Amniotic stem cell (primary cell): Measurements from ENCODE around the gene RBM3.

Experiments
- DNase-seq: peaks from one replicate; lab custom pipeline; 2025; lab: John Stamatoyannopoulos, UW

The RBM3 gene

DNA sequence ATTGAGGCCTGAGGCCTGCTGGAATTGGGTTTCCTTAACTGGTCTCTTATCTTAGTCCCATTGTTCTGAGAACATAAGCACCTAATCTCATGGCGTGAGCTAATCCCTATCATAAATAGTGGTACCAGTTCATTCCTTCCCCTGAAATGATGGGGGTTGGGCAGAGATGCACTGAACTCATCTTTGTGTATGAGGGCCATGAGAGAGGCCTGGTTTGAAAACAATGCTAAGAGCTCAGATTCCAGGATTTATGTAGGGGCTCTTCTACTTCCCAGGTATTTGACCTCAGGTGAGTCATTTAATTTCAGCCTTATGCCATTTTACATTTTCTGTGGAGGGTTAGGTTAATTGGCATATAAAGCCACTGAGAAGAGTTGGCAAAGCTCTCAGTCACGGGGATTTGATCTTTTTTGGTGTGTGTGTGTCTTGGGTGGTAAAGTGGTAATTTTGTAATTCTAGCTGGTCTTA, 4.4 kb downstream of the RBM3 start:
- DNase-seq, result no peak

- DNase-seq, result no peak
These were observed 5.0 kb downstream of the RBM3 start for GRCh38 chrX:48579259-48579658.

DNA sequence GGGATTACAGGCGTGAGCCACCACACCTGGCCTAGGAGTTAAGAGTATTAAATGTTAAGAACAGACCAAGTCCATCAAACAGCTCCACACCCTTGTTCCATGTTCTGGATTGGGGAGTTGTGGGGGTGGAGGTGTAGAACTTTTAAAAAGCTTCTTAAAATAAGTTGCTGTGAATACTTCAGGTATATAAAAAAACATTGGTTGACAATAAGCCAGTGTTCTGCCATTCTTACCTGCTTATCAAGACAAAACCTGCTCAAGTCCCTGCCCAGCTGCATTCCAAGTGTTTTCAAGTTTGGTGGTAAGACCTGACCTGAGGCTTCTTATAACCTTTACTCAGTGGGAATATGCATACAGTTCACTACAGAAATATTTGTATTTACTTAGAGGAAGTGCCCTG, 6.4 kb downstream of the RBM3 start:
- no peak for DNase-seq

GRCh38 chrX:48584698-48585097, 10.4 kb downstream of the RBM3 start:
- no peak for DNase-seq

GRCh38 chrX:48589482-48590162, 15.3 kb downstream of the RBM3 start:
- no peak for DNase-seq

DNA sequence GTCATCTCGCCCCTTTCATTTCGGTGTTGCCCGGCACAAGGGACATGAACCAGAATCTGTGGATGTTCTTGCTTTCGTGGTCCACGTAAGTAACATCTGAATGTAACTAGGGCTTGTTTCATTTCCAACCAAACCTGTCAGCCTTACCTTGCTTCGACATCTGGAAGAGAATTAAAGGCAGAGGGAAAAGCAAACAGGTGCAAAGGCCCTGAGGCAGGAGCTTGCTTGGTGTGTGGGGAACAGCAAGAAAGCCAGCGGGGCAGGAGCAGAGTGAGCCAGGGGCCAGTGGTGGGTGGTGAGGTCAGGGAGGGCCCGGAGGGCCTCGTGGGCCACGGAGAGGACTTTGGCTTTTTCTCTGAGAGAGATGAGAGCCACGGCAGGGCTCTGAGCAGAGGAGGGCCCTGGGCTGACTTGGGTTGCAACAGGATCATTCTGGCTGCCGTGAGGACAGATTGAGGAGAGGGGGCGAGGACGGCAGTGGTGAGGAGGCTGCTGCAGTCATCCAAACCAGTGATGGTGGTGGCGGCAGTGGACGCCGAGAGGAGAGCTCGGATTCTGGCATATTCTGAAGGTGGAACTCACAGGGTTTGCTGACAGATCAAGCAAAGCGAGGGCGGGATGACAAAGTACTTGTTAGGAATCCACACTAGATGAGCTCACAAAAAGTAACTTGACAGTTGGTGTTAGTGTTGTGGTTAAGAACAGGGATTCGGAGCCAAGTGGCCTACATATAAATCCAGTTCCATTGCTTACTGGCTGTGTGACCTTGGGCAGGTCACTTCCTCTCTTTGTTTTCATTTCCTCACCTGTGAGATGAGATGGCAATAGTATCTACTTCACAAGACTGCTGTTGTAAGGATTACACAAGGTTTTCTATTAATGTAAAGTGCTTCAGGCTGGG, 16.2 kb downstream of the RBM3 start:
- DNase-seq, result no peak

DNA sequence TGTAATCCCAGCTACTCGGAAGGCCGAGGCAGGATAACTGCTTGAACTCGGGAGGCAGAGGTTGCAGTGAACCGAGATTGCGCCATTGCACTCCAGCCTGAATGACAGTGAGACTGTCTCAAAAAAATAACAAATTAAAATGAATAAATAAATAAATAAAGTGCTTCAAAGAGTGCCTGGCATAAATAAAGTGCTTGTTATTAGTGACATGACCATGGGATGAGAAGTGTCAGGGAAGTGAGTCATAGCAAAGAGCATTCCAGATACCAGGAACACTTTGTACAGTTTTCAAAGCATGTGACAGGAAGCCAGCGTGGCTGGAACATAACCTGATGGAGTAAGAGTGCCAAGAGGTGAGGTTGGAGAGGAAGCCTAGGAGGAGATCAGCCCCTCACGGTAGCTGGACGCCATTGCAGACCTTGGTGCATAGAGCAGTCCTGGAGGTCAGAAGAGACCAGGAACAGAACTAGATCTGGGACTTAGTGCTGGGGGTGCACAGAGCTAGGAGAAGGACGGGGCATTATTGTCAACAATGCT, 17.0 kb downstream of the RBM3 start:
- no peak for DNase-seq

GRCh38 chrX:48592971-48593370, 18.7 kb downstream of the RBM3 start:
- no peak for DNase-seq

DNA sequence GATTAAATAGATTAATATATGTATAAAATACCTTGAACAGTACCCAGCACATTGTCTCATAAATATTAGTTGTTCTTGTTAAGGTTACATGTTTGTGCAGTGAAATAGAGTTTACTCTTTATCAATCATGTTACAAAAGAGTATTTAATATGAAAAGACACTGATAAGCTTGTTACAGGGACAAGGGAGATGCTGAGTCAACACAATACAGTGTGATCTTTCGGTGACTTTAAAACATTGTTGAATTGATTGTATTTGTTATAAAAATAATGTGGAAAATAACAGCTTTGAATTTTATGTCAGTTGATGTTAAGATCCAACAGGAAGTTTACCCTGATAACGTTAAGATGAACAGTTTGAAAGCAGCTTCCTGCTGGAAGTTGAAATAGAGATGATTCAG, 21.6 kb downstream of the RBM3 start:
- DNase-seq, result no peak

DNA sequence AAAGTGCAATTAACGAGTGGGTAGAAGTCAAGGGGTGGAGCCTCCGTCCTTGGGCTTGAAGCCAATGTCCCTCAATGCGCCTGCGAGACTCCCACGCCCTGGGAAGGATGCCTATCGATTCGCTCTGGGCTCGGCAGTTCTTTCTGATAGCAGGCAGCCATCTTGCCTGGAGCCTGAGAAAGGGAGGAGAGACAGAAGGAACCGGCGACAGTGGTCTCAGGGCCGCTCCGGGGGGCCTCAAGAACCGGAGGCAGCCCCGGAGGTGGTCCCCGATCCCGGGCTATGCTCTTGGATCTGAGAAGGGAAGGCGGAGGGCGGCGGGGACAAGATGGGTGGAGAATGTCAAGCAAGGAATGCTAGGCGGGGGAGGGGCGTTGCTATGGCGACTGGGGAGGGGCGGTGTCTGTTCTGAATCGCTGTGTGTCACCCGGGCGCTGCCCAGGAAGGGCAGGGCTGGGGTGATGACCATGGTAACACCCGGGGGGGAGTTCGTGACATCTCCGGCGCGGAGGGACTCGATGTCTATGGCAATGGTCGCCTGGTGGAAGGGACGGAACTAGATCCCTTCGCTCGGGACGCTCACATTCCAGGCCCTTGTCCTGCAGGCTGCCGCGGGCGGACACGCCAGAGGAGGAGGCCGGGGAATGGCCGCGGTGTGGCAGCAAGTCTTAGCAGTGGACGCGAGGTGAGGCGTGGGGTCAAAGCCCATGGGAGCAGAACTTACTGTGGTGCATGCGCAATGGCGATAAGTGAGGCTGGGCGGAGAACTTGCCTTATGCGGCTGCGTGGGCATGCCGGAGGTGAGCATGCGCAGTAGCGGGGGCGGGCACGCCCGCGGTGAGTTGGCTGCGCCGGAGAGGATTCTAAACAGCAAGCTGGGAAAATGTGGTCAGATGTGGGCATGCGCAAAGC, 23.3 kb downstream of the RBM3 start, which contains the start of gene WDR13:
TSS of gene WDR13 (plus strand) at position 140 of the 912 bp plus-strand sequence. CDS start at position 645, 505 bp downstream.
- DNase-seq, result peak; percentile 74

- DNase-seq, result no peak
These were observed 24.3 kb downstream of the RBM3 start for GRCh38 chrX:48598614-48599013.

DNA sequence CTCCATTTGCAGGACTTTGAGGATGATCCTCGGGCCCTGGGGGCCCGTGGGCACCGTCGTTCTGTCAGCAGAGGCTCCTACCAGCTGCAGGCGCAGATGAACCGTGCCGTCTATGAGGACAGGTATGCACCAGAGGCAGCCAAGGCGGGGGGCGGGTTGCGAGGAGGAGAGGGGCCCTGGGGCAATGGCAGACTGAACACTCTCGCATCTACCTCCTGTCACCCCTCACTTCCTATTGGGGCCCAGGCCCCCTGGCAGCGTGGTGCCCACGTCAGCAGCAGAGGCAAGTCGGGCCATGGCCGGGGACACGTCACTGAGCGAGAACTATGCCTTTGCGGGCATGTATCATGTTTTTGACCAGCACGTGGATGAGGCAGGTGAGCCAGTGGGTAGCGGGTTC, 25.1 kb downstream of the RBM3 start:
- DNase-seq, result no peak

DNA sequence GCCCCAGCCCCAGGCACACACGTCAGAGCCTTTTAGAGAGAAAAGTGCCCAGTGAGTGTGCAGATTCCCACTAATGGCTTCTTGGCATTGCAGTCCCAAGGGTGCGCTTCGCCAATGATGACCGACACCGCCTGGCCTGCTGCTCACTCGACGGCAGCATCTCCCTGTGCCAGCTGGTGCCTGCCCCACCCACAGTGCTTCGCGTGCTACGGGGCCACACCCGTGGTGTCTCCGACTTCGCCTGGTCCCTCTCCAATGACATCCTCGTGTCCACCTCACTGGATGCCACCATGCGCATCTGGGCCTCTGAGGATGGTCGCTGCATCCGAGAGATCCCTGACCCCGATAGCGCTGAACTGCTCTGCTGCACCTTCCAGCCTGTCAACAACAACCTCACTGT, 25.9 kb downstream of the RBM3 start:
- no peak for DNase-seq

- no peak for DNase-seq
These were observed 27.6 kb downstream of the RBM3 start for GRCh38 chrX:48601741-48602394.

DNA sequence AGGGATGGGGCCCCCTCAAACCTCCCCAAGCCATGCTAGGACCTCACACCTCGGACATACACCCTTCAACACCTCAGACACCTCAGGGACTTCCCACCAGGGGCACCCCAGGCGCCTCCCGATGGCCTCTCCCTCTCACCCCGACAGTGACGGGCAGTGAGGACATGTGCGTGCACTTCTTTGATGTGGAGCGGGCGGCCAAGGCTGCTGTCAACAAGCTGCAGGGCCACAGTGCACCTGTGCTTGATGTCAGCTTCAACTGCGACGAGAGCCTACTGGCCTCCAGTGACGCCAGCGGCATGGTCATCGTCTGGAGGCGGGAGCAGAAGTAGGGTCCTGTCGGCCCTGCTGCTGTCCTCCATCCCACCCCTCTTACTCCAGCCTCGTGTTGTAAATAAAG, 30.4 kb downstream of the RBM3 start:
- DNase-seq, result no peak

DNA sequence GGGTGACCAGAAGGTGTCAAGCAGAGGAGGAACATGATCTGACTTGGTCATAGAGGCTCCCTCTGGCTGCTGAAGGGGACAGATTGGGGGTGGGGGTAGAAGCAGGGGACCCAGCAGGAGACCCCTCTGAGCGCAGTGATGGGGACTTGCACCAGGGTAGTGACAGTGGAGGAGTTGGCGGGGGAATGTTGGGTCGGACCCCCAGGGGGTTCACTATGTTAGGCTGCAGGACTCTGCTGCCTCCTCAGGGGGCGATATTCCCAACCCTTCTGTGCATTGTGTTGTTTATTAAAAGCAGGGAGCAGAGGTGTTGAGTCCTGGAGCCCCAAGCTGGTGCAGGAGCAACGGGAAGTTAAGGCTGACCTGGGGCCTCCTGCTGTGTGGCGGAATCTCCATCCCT, 31.8 kb downstream of the RBM3 start:
- no peak for DNase-seq

GRCh38 chrX:48611703-48612102, 37.4 kb downstream of the RBM3 start:
- no peak for DNase-seq

DNA sequence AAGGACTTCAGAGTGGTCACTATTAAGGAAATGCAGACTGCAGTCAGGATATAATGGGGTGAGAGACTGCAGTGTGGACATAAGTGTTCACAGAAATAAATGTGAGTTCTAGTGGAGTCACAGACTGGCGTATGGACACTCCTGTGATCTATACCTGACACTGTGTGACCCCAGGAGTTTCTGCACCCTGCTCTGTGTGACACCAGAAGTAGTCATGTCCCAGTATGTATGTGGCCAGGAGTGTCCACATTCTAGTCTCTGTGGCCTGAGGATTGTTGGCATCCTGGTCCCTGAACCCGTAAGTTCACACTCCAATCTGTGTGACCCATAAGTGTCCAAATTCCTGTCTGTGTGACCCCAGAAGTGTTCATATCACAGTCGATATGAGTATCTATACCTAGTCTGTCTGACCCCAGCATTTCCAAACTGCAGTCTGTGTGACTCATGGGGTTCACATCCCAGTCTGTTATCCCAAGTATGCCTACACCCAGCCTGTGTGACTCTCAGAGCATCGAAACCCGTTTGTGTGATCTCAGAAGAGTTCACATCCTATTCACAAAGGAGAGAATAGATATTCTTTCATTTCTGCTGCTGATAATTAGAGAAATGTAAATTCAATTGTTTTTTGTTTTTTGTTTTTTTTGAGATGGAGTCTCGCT, 39.3 kb downstream of the RBM3 start:
- DNase-seq, result no peak

GRCh38 chrX:48616576-48616975, 42.3 kb downstream of the RBM3 start:
- no peak for DNase-seq

DNA sequence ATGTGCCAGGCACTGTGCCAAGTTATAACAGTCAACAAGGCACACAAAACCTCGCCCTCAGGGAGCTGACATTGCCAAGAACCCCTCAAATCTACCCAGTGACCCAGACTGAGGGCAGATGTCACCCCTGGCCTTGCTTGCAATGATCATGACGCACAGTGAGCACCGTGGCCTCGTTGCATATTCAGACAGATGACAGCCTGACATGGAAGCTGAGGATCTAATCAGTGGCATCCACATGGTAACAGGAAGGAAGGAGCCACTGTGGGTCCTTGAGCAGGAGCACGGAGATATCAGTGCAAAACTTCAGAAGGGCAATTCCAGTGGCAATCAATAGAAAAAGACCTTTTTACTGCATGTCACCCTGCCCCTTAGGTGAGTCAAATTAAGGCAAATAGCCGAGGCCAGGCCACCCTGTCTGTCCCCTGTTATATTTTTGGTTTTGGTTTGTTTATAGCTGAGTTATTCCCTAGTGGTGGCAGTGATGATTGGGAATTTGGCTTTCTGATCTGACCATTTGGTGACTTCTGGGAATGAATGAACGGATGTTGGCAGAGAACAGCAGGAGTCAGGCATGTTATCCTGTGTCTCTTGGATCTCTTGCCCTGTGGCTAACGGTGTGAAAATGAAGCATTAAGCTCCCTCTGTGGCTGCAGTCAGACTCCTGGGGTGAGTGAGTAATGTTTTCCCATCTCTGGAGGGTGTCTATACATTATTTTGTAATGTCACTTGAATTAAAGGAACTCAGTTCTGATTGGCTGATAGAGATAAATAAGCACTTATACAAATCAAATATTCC, 43.5 kb downstream of the RBM3 start:
- no peak for DNase-seq
